GM23338 (cell line): Measurements from ENCODE around the gene EXPH5. TPM values are rescaled to one million over a fixed set of nuclear protein-coding genes. Genes with fewer than 3 reads are reported as not detected.

ENCODE experiments used
- ATAC-seq: fragments of 200-7000 bp; cut with Tn5 transposase; 3 replicates; pipeline ENCODE4 v1.9.1; 2020
- DNase-seq: peaks from one replicate; pipeline ENCODE4 v3.0.0-alpha.2; 2015; ENCODE audit warnings: low spot score
- H2AFZ ChIP-seq: fragments of 200-600 bp; sonication (generic); 2 replicates; pipeline ENCODE4 v1.8.0; 2016; ENCODE audit warnings: antibody characterized with exemption, mild to moderate bottlenecking, moderate library complexity
- H3F3A ChIP-seq: fragments of 200-600 bp; sonication (generic); replicated peaks from 2 replicates; pipeline ENCODE4 v1.8.0; 2017; ENCODE audit warnings: antibody characterized with exemption, mixed run types, low read depth
- H3K27ac ChIP-seq: fragments of 200-600 bp; sonication (generic); 2 replicates; pipeline ENCODE4 v1.6.1; 2016; ENCODE audit warnings: low read depth
- H3K27me3 ChIP-seq: fragments of 200-600 bp; sonication (generic); 2 replicates; pipeline ENCODE4 v1.8.0; 2016; ENCODE audit warnings: mild to moderate bottlenecking, mixed run types, moderate library complexity; ENCODE audit not compliant: insufficient read depth
- H3K36me3 ChIP-seq: fragments of 200-600 bp; sonication (generic); 2 replicates; pipeline ENCODE4 v1.8.0; 2016; ENCODE audit warnings: mild to moderate bottlenecking; ENCODE audit not compliant: insufficient read depth
- H3K4me1 ChIP-seq: fragments of 200-600 bp; sonication (generic); 2 replicates; pipeline ENCODE4 v1.8.0; 2016; ENCODE audit warnings: mild to moderate bottlenecking, moderate library complexity; ENCODE audit not compliant: insufficient read depth
- H3K4me2 ChIP-seq: fragments of 200-600 bp; sonication (generic); 2 replicates; pipeline ENCODE4 v1.7.1; 2017; ENCODE audit warnings: mixed run types
- H3K4me3 ChIP-seq: fragments of 200-600 bp; sonication (generic); 2 replicates; pipeline ENCODE4 v1.6.1; 2016; ENCODE audit warnings: mixed run types
- H3K79me2 ChIP-seq: fragments of 200-600 bp; sonication (generic); replicated peaks from 2 replicates; pipeline ENCODE4 v1.8.0; 2017; ENCODE audit warnings: mild to moderate bottlenecking; ENCODE audit not compliant: insufficient read depth
- H3K9me2 ChIP-seq: fragments of 200-600 bp; sonication (generic); 2 replicates; pipeline ENCODE4 v1.8.0; 2017; ENCODE audit not compliant: insufficient read depth
- H4K20me1 ChIP-seq: fragments of 200-600 bp; sonication (generic); replicated peaks from 2 replicates; pipeline ENCODE4 v1.8.0; 2017; ENCODE audit warnings: mild to moderate bottlenecking; ENCODE audit not compliant: insufficient read depth
- H3K27ac Mint-ChIP-seq: 2 replicates; pipeline ENCODE4 v1.8.0; 2020; ENCODE audit warnings: inconsistent platforms, mild to moderate bottlenecking, moderate library complexity, mixed read lengths
- H3K27me3 Mint-ChIP-seq: 3 replicates; pipeline ENCODE4 v1.8.0; 2022; ENCODE audit warnings: low read depth, mild to moderate bottlenecking, moderate library complexity, mixed read lengths, inconsistent platforms; ENCODE audit not compliant: insufficient read depth, poor library complexity
- H3K36me3 Mint-ChIP-seq: 3 replicates; pipeline ENCODE4 v1.8.0; 2021; ENCODE audit warnings: low read depth, mild to moderate bottlenecking, inconsistent platforms, moderate library complexity, mixed read lengths
- H3K4me1 Mint-ChIP-seq: 3 replicates; pipeline ENCODE4 v1.8.0; 2020; ENCODE audit warnings: mild to moderate bottlenecking, inconsistent platforms, mixed read lengths
- H3K4me3 Mint-ChIP-seq: 3 replicates; pipeline ENCODE4 v1.8.0; 2021; ENCODE audit warnings: moderate library complexity, mild to moderate bottlenecking, inconsistent platforms, mixed read lengths
- H3K9me3 Mint-ChIP-seq: 3 replicates; pipeline ENCODE4 v1.8.0; 2020; ENCODE audit warnings: moderate library complexity, mild to moderate bottlenecking, inconsistent platforms, mixed read lengths
- CREB1 ChIP-seq: fragments of 250-450 bp; sonication (Bioruptor Pico); IDR thresholded peaks from 2 replicates; pipeline ENCODE4 v1.5.0; 2020; ENCODE audit warnings: low read depth, mild to moderate bottlenecking, moderate library complexity
- CTCF ChIP-seq, 2 experiments: fragments of 200-600 bp in 1 of 2; sonication (generic) in 1 of 2; conservative IDR thresholded peaks; 2 replicates each; pipeline versions ENCODE4 v1.5.1 to v1.6.1; 2016 to 2017; ENCODE audit warnings: antibody characterized with exemption in 2 of 2, low read depth in 2 of 2, mild to moderate bottlenecking in 2 of 2, moderate library complexity in 1 of 2
- ETS1 ChIP-seq: IDR thresholded peaks from 2 replicates; pipeline ENCODE4 v1.6.1; 2016; ENCODE audit warnings: antibody characterized with exemption
- EZH2 ChIP-seq: fragments of 200-600 bp; sonication (generic); IDR thresholded peaks from one replicate; pipeline ENCODE4 v1.8.0; 2017; ENCODE audit warnings: antibody characterized with exemption, mild to moderate bottlenecking, low read depth; ENCODE audit not compliant: unreplicated experiment
- EZH2phosphoT487 ChIP-seq: fragments of 200-600 bp; sonication (generic); IDR thresholded peaks from one replicate; pipeline ENCODE4 v1.8.1; 2018; ENCODE audit warnings: antibody characterized with exemption; ENCODE audit not compliant: unreplicated experiment
- JUNB ChIP-seq: IDR thresholded peaks from one replicate; pipeline ENCODE4 v1.6.1; 2016; ENCODE audit warnings: antibody characterized with exemption; ENCODE audit not compliant: unreplicated experiment
- NANOG ChIP-seq: IDR thresholded peaks from 2 replicates; pipeline ENCODE4 v1.6.1; 2016; ENCODE audit warnings: antibody characterized with exemption, borderline replicate concordance
- POLR2AphosphoS5 ChIP-seq: IDR thresholded peaks from 2 replicates; pipeline ENCODE4 v1.6.1; 2016; ENCODE audit warnings: antibody characterized with exemption, low read depth
- REST ChIP-seq: IDR thresholded peaks from one replicate; pipeline ENCODE4 v1.6.1; 2018; ENCODE audit warnings: antibody characterized with exemption; ENCODE audit not compliant: unreplicated experiment
- STAT1 ChIP-seq: IDR thresholded peaks from one replicate; pipeline ENCODE4 v1.6.1; 2016; ENCODE audit warnings: antibody characterized with exemption; ENCODE audit not compliant: unreplicated experiment
- polyA plus RNA-seq: library from polyadenylated mRNA; unstranded; fragments of >200 nt; fragmentation: Nextera tagmentation; extraction: Ambion mirVana; gene quantifications from 2 replicates; pipeline ENCODE4 v1.2.1, GENCODE V29; 2016
- total RNA-seq: library from RNA; depleted of rRNA; stranded (reverse); fragments of >200 nt; shearing (Covaris generic); gene quantifications from 2 replicates; pipeline ENCODE4 v1.2.3, GENCODE V29; 2014

Gene EXPH5
- total and polyA plus RNA-seq, 2 experiments from 2014 or later, result 3.6 to 12.6 TPM

GRCh38 chr11:108500721-108501120 is 92.8 kb downstream of the EXPH5 start (continued):
- TF ChIP-seq ETS1, result no peak
- no peak for TF ChIP-seq CREB1 (CRISPR knock-in tag)
- no peak for TF ChIP-seq JUNB
- TF ChIP-seq EZH2, result no peak
- TF ChIP-seq NANOG, result no peak
- TF ChIP-seq EZH2phosphoT487, result no peak
- no peak for TF ChIP-seq STAT1
- no peak for TF ChIP-seq POLR2AphosphoS5
- TF ChIP-seq CTCF (conservative IDR thresholded peaks at IDR 0.05; ENCODE audit: low read depth in 2 of 2), result no peak

GRCh38 chr11:108500169-108500568 is 93.4 kb downstream of the EXPH5 start:
- no peak for ATAC-seq
- no peak for DNase-seq
- no peak overlapping the region for H2AFZ ChIP-seq
- H4K20me1 ChIP-seq, result no peaks in the 10 kb centered on the region
- H3K27me3 Mint-ChIP-seq, result peaks cover 16% of the 10 kb centered on the region
- peaks cover 9% of the 10 kb centered on the region for H3K4me1 ChIP-seq
- H3K27me3 ChIP-seq, result peaks cover 4% of the 10 kb centered on the region; the same call in 1 of the 2 replicates
- H3K9me3 Mint-ChIP-seq, result no peaks in the 10 kb centered on the region
- H3K4me3 Mint-ChIP-seq, result no peak overlapping the region
- no peak overlapping the region for H3K4me3 ChIP-seq
- H3K36me3 Mint-ChIP-seq, result no peaks in the 10 kb centered on the region
- H3K36me3 ChIP-seq, result no peaks in the 10 kb centered on the region
- peaks cover 9% of the 10 kb centered on the region; the same call in 2 of the 3 replicates for H3K4me1 Mint-ChIP-seq
- H3F3A ChIP-seq, result 0 out of 2 replicates have a peak, but pooled peaks cover 4% of the 10 kb centered on the region
- H3K27ac ChIP-seq, result no peak overlapping the region
- no peak overlapping the region for H3K27ac Mint-ChIP-seq
- H3K4me2 ChIP-seq, result no peak overlapping the region
- no peaks in the 10 kb centered on the region for H3K79me2 ChIP-seq
- no peaks in the 10 kb centered on the region for H3K9me2 ChIP-seq
- TF ChIP-seq ETS1 (no peak), NANOG (no peak), REST (no peak), JUNB (no peak), CTCF (conservative IDR thresholded peaks at IDR 0.05; ENCODE audit: low read depth in 2 of 2) (no peak)
